DOHH2 (cell line): ENCODE results near the gene AKAP13.

Experiments used
- CTCF ChIP-seq: fragments of 200-600 bp; sonication (generic); IDR thresholded peaks from one replicate; pipeline ENCODE4 v1.5.1; 2014; ENCODE audit warnings: antibody characterized with exemption, mild to moderate bottlenecking, low read depth, low read length; ENCODE audit not compliant: poor library complexity, severe bottlenecking
- EZH2phosphoT487 ChIP-seq: fragments of 200-600 bp; sonication (generic); IDR thresholded peaks from 2 replicates; pipeline ENCODE4 v1.6.1; 2017; ENCODE audit warnings: borderline replicate concordance, mild to moderate bottlenecking, antibody characterized with exemption, low read length, moderate library complexity, mixed read lengths

- no peak for TF ChIP-seq CTCF
- no peak for TF ChIP-seq EZH2phosphoT487
These were observed 42.9 kb upstream of the AKAP13 start for GRCh38 chr15:85337425-85338074.
